Measurements from ENCODE around the gene RPTOR.

DNA sequence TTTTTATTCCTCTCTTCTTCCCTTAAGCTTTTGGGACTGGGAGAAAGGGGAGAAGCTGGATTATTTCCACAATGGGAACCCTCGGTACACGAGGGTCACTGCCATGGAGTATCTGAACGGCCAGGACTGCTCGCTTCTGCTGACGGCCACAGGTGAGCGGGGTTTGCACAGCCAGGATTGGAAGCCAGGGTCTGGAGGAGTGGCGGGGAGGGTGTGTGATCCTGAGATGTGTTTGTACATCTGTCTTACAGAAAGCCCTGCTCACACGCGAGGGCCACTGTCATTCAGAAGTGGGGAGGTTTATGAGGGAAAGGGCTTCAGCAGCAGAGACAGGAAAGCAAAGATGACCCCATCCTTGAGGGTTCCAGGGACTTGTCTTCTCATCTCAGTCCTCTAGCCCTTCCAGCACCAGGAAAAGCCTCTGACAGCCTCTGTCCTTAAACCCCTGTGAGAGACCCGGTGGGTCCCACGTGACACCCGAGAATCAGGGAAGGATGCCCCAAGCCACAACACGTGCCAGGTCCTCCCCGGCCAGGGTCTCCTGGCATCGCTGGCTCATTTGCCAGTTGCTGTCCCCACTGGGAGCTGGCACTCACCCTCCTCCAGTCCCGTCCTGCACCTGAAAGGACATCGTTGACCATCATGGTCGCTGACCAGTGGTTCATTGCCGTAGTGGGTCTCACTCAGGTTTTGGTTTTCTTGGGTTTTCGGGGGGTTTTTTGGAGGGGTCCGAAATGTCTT is 402.7 kb downstream of the RPTOR start:
- TF ChIP-seq SNAI2 (CRISPR knock-in tag; IDR thresholded peaks at IDR 0.05): no peak
- TF ChIP-seq, protein P1, sequence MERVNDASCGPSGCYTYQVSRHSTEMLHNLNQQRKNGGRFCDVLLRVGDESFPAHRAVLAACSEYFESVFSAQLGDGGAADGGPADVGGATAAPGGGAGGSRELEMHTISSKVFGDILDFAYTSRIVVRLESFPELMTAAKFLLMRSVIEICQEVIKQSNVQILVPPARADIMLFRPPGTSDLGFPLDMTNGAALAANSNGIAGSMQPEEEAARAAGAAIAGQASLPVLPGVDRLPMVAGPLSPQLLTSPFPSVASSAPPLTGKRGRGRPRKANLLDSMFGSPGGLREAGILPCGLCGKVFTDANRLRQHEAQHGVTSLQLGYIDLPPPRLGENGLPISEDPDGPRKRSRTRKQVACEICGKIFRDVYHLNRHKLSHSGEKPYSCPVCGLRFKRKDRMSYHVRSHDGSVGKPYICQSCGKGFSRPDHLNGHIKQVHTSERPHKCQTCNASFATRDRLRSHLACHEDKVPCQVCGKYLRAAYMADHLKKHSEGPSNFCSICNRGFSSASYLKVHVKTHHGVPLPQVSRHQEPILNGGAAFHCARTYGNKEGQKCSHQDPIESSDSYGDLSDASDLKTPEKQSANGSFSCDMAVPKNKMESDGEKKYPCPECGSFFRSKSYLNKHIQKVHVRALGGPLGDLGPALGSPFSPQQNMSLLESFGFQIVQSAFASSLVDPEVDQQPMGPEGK (CRISPR knock-in tag; IDR thresholded peaks at IDR 0.05; ENCODE audit: borderline replicate concordance): no peak
- no peak for TF ChIP-seq ESRRG (CRISPR knock-in tag; IDR thresholded peaks at IDR 0.05)
- TF ChIP-seq ZFP30 (CRISPR knock-in tag; IDR thresholded peaks at IDR 0.05): no peak
- no peak for TF ChIP-seq RARB (CRISPR knock-in tag; IDR thresholded peaks at IDR 0.05)
- no peak for TF ChIP-seq TCF4 (CRISPR knock-in tag; IDR thresholded peaks at IDR 0.05; ENCODE audit: borderline replicate concordance)

Data from SK-N-SH treated with all-trans-retinoic acid at 6 μM for 48 hours (cell line).